GM10266 (cell line): ENCODE results near the gene HYKK.

Source experiments
- DNase-seq: peaks from one replicate; pipeline ENCODE4 v3.0.0; 2012; ENCODE audit errors: extremely low spot score
- CTCF ChIP-seq: IDR thresholded peaks from 2 replicates; pipeline ENCODE4 v1.5.1; 2012; ENCODE audit warnings: mild to moderate bottlenecking, low read depth; ENCODE audit not compliant: control insufficient read depth, insufficient read depth; ENCODE audit errors: missing control alignments

The HYKK gene

GRCh38 chr15:78561490-78561889 is 54.1 kb downstream of the HYKK start:
- DNase-seq = no peak
- no peak for TF ChIP-seq CTCF

- no peak for TF ChIP-seq CTCF
- no peak for DNase-seq
These were observed 55.7 kb downstream of the HYKK start for GRCh38 chr15:78563092-78563491.

GRCh38 chr15:78564743-78565096 is 57.3 kb downstream of the HYKK start:
- TF ChIP-seq CTCF = no peak
- DNase-seq = no peak

- no peak for TF ChIP-seq CTCF
- DNase-seq = peak; percentile 82
These were observed 57.9 kb downstream of the HYKK start, which contains the start of gene CHRNA5 for GRCh38 chr15:78565097-78565950. CHRNA5 (plus strand) TSS chr15:78565520; CDS start chr15:78565720, 200 bp downstream.

GRCh38 chr15:78565951-78566774 is 58.8 kb downstream of the HYKK start:
- no peak for TF ChIP-seq CTCF
- peak; percentile 43 for DNase-seq

- no peak for TF ChIP-seq CTCF
These were observed 60.2 kb downstream of the HYKK start for GRCh38 chr15:78567531-78567930.

More at GRCh38 chr15:78567531-78567930, 60.2 kb downstream of the HYKK start:
- peak; percentile 22 for DNase-seq
